PFSK-1 (cell line): ENCODE results near the gene THOC7.

Experiments used
- POLR2AphosphoS5 ChIP-seq: IDR thresholded peaks from 2 replicates; pipeline ENCODE4 v1.6.1; 2012; ENCODE audit warnings: low read depth, mild to moderate bottlenecking, control low read depth, low read length, moderate library complexity
- REST ChIP-seq, 2 experiments: IDR thresholded peaks; 2 replicates each; pipeline versions ENCODE4 v1.6.1 to v1.8.0; 2011 to 2012; ENCODE audit warnings: low read depth in 2 of 2, low read length in 2 of 2, control low read depth in 1 of 2, inconsistent platforms in 1 of 2, mild to moderate bottlenecking in 1 of 2, moderate library complexity in 1 of 2; ENCODE audit not compliant: insufficient read depth in 1 of 2
- SIN3A ChIP-seq: IDR thresholded peaks from 2 replicates; pipeline ENCODE4 v1.6.1; 2012; ENCODE audit warnings: mild to moderate bottlenecking, low read length, moderate library complexity, borderline replicate concordance; ENCODE audit not compliant: insufficient read depth

- TF ChIP-seq REST (IDR thresholded peaks at IDR 0.05; ENCODE audit: insufficient read depth in 1 of 2, low read depth in 2 of 2, low read length in 2 of 2) (no peak), POLR2AphosphoS5 (no peak), SIN3A (no peak)
These were observed 21.5 kb downstream of the THOC7 start for GRCh38 chr3:63842127-63842526.
